Measurements from ENCODE around the gene RARRES2. TPM values are rescaled to one million over a fixed set of nuclear protein-coding genes. Genes with fewer than 3 reads are reported as not detected.
A peak's percentile ranks its signal among the peaks of the same experiment; 100 is the strongest.

The RARRES2 gene
- polyA plus RNA-seq, 1 donor (not counting 4 experiments of a cell fraction or from before 2014, with no cell fraction given): not detected

DNA sequence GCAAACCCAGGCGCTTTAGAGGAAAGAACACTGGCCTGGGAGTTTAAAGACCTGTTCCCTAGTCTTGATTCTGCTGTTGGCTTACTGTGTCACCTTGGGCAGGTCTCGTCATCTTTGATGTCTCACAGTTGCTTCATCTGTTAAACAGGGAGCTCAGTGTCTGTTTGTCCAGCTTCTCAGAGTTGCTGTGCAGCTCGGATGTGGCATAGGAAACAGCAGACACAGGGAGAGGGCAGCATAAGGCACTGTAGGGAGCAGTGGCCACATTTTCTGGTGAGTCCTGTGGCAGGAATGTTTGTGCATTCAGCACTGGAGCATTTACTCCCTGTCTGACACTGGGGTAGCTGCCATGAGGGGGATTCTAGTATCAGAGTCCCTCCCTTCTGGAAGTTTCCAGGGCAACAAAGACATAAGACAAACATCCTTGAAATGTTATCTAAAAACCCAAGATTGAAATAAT is 29.2 kb upstream of the RARRES2 start:
- no peak overlapping the region for H3K4me3 ChIP-seq (ENCODE audit: control insufficient read depth in 2 of 3, extremely low read depth in 1 of 3, insufficient read depth in 2 of 3, low read depth in 1 of 3, low read length in 3 of 3)
- peaks cover 28% of the 10 kb centered on the region for H3K4me1 ChIP-seq (ENCODE audit: control insufficient read depth, extremely low read depth, insufficient read depth, low read length)
- H2AFZ ChIP-seq (ENCODE audit: control insufficient read depth, low read length): no peak overlapping the region
- no peak overlapping the region for H3K9ac ChIP-seq (ENCODE audit: control insufficient read depth, extremely low read depth, insufficient read depth, low read length)
- H3K27me3 ChIP-seq (ENCODE audit: control insufficient read depth, extremely low read depth, insufficient read depth, low read length): no peaks in the 10 kb centered on the region
- peaks cover 3% of the 10 kb centered on the region for H4K20me1 ChIP-seq (ENCODE audit: control insufficient read depth, extremely low read depth, insufficient read depth, low read length)
- DNase-seq (ENCODE audit: low read depth, low spot score) (no peak), FAIRE-seq (no peak)
- no peak for TF ChIP-seq CTCF (optimal IDR thresholded peaks at IDR 0.05 in 1 of 3, IDR thresholded peaks at IDR 0.05 in 1 of 3, conservative IDR thresholded peaks at IDR 0.05 in 1 of 3; ENCODE audit: extremely low read depth in 1 of 3, insufficient read depth in 2 of 3, low read length in 3 of 3)
- TF ChIP-seq EZH2 (IDR thresholded peaks at IDR 0.05; ENCODE audit: low read length): no peak
- H3K9me1 ChIP-seq (ENCODE audit: control insufficient read depth, extremely low read depth, insufficient read depth, low read length): no peaks in the 10 kb centered on the region
- H3K4me2 ChIP-seq (ENCODE audit: control insufficient read depth, extremely low read depth, insufficient read depth, low read depth, low read length): no peak overlapping the region
- no peaks in the 10 kb centered on the region for H3K9me3 ChIP-seq (ENCODE audit: control insufficient read depth, low read depth, low read length)
- peaks cover 1 to 5% of the 10 kb centered on the region in 2 experiments for H3K36me3 ChIP-seq (ENCODE audit: control insufficient read depth in 2 of 2, extremely low read depth in 1 of 2, insufficient read depth in 2 of 2, low read length in 2 of 2)
- dilution Hi-C loops (cut with MboI; ENCODE audit: extremely low pct_ligation_motif_present, low sequenced_read_pairs): no loop called here
- H3K27ac ChIP-seq (ENCODE audit: control insufficient read depth, insufficient read depth, low read length): no peak overlapping the region
- no peaks in the 10 kb centered on the region for H3K79me2 ChIP-seq (ENCODE audit: control insufficient read depth, insufficient read depth, low read length)

- H3K79me2 ChIP-seq (ENCODE audit: control insufficient read depth, insufficient read depth, low read length): no peaks in the 10 kb centered on the region
Measured at GRCh38 chr7:150369748-150370501, 28.5 kb upstream of the RARRES2 start.

More at GRCh38 chr7:150369748-150370501, 28.5 kb upstream of the RARRES2 start:
- H4K20me1 ChIP-seq (ENCODE audit: control insufficient read depth, extremely low read depth, insufficient read depth, low read length): peaks cover 3% of the 10 kb centered on the region
- no peaks in the 10 kb centered on the region for H3K9me3 ChIP-seq (ENCODE audit: control insufficient read depth, low read depth, low read length)
- DNase-seq (ENCODE audit: low read depth, low spot score) (no peak), FAIRE-seq (no peak)
- H3K9ac ChIP-seq (ENCODE audit: control insufficient read depth, extremely low read depth, insufficient read depth, low read length): peak overlapping the region; percentile 80
- H2AFZ ChIP-seq (ENCODE audit: control insufficient read depth, low read length): no peak overlapping the region
- peaks cover 1 to 5% of the 10 kb centered on the region in 2 experiments for H3K36me3 ChIP-seq (ENCODE audit: control insufficient read depth in 2 of 2, extremely low read depth in 1 of 2, insufficient read depth in 2 of 2, low read length in 2 of 2)
- no peaks in the 10 kb centered on the region for H3K9me1 ChIP-seq (ENCODE audit: control insufficient read depth, extremely low read depth, insufficient read depth, low read length)
- H3K4me2 ChIP-seq (ENCODE audit: control insufficient read depth, extremely low read depth, insufficient read depth, low read depth, low read length): peak overlapping the region; percentile 96
- H3K27me3 ChIP-seq (ENCODE audit: control insufficient read depth, extremely low read depth, insufficient read depth, low read length): no peaks in the 10 kb centered on the region
- peak overlapping the region; percentile 72 to 80 (median 76) for H3K4me3 ChIP-seq (ENCODE audit: control insufficient read depth in 2 of 3, extremely low read depth in 1 of 3, insufficient read depth in 2 of 3, low read depth in 1 of 3, low read length in 3 of 3)
- no peak for TF ChIP-seq CTCF (optimal IDR thresholded peaks at IDR 0.05 in 1 of 3, IDR thresholded peaks at IDR 0.05 in 1 of 3, conservative IDR thresholded peaks at IDR 0.05 in 1 of 3; ENCODE audit: extremely low read depth in 1 of 3, insufficient read depth in 2 of 3, low read length in 3 of 3)
- TF ChIP-seq EZH2 (IDR thresholded peaks at IDR 0.05; ENCODE audit: low read length): no peak
- no peak overlapping the region for H3K27ac ChIP-seq (ENCODE audit: control insufficient read depth, insufficient read depth, low read length)
- dilution Hi-C loops (cut with MboI; ENCODE audit: extremely low pct_ligation_motif_present, low sequenced_read_pairs): no loop called here
- H3K4me1 ChIP-seq (ENCODE audit: control insufficient read depth, extremely low read depth, insufficient read depth, low read length): peaks cover 28% of the 10 kb centered on the region
